ENCODE results near the gene MRPL4. TPM values are rescaled to one million over a fixed set of nuclear protein-coding genes. Genes with fewer than 3 reads are reported as not detected.
A peak's percentile ranks its signal among the peaks of the same experiment; 100 is the strongest.

The MRPL4 gene
- total and polyA plus RNA-seq, 8 donors = 27.5 to 53.1 (median 37.1) TPM

DNA sequence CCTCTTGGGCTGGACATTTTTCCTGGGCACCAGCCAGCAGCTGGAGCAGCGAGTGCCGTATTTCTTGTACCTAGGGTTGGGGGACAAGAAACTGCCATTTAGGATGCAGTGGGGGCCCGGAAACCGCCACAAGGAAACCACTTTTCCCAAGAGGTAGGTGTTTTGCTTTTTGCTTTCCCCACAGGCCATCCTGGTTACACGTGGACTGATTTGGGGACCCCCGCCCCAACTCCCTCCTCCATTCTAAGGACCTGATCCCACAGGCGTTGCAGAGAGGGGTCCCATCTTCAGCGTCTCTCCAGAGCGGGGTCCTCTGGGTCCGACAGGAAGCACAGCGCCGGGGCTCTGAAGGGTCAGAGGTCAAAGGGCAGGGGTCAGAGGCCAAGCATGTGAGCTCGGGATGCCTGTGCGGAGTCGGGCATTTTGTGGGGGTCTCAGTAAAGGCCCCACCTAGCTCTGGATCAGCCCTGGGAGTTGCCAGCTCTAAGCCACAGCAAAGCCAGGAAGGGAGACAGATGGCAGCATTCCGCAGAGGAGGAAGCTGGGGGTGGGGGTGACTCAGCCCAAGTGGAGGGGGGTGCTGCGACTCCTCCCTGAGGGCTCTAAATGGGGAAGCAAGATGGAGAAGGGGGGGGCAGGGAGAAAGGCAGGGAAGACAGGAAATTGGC is 53.3 kb downstream of the MRPL4 start:
- no peak overlapping the region for H3K4me3 ChIP-seq
- TF ChIP-seq, protein P1, sequence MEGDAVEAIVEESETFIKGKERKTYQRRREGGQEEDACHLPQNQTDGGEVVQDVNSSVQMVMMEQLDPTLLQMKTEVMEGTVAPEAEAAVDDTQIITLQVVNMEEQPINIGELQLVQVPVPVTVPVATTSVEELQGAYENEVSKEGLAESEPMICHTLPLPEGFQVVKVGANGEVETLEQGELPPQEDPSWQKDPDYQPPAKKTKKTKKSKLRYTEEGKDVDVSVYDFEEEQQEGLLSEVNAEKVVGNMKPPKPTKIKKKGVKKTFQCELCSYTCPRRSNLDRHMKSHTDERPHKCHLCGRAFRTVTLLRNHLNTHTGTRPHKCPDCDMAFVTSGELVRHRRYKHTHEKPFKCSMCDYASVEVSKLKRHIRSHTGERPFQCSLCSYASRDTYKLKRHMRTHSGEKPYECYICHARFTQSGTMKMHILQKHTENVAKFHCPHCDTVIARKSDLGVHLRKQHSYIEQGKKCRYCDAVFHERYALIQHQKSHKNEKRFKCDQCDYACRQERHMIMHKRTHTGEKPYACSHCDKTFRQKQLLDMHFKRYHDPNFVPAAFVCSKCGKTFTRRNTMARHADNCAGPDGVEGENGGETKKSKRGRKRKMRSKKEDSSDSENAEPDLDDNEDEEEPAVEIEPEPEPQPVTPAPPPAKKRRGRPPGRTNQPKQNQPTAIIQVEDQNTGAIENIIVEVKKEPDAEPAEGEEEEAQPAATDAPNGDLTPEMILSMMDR (IDR thresholded peaks at IDR 0.05) = no peak
- intact Hi-C loops (cut with DNase I) = no loop called here
- ATAC-seq = peak; percentile 77
- DNase-seq = peak in 2 of 4 donors; percentile 77 to 90
- H3K36me3 ChIP-seq = peaks cover 0 to 18% of the 10 kb centered on the region in 2 donors
- H3K9me3 ChIP-seq = no peaks in the 10 kb centered on the region
- H3K27ac ChIP-seq = peak overlapping the region in 1 of 2 donors; percentile 23
- no peaks in the 10 kb centered on the region for H3K27me3 ChIP-seq
- H3K4me1 ChIP-seq = peaks cover 0 to 19% of the 10 kb centered on the region in 2 donors

DNA sequence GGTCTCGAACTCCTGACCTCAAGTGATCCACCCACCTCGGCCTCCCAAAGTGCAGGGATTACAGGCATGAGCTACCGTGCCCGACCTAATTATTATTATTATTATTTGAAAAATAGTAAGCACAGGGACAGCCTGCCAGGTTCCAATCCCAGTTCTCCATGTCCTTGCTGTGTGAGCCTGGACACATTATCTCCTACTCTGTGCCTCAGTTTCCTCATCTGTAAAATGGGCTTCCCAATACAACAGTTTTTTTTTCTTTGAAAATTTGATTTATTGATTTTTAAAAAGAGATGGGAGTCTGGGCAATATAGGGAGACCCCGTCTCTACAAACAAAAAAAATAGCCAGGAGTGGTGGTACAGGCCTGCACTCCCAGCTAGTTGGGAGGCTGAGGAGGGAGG is 54.3 kb downstream of the MRPL4 start:
- Histone ChIP-seq H3K36me3 (peaks cover 0 to 26% of the 10 kb centered on the region in 2 donors), H3K27me3 (no peaks in the 10 kb centered on the region), H3K4me3 (no peak overlapping the region), H3K27ac (no peak overlapping the region), H3K4me1 (peaks cover 0 to 18% of the 10 kb centered on the region in 2 donors), H3K9me3 (no peaks in the 10 kb centered on the region)
- intact Hi-C loops (cut with DNase I) = no loop called here
- TF ChIP-seq, protein P1 (IDR thresholded peaks at IDR 0.05) = no peak
- DNase-seq (no peak), ATAC-seq (no peak)

DNA sequence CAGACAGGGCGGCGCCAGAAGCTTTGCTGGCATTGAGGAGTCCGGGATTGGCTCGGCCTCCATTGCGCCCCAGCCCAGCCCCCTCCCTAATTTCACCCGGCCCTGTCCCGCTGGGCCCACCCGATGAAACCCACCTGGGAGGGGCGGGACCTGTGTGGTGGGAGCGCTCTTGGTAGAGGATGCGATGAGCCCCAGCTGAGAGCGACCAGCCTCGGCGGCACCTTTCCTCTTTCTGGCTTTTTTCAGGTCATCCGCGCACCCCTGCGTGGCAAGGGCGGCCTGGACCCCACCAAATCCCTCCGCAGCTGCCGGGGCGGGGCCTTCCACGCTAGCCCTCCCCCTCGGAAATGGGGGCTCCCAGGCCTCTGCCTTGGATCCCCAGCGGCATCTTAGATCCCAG is 57.4 kb downstream of the MRPL4 start, which contains the start of gene ZGLP1:
ZGLP1 (minus strand) TSS at position 393 of the 400 bp plus-strand sequence.
- TF ChIP-seq, protein P1 (IDR thresholded peaks at IDR 0.05) = no peak
- DNase-seq = no peak
- no peaks in the 10 kb centered on the region for H3K9me3 ChIP-seq

More for the DNA sequence above, 57.4 kb downstream of the MRPL4 start, which contains the start of gene ZGLP1:
- H3K4me3 ChIP-seq = no peak within 1 kb of the TSS
- H3K4me1 ChIP-seq = peaks cover 0 to 11% of the 10 kb centered on the region in 2 donors
- intact Hi-C loops (cut with DNase I) = no loop called here
- no peak within 1 kb of the TSS for H3K27ac ChIP-seq
- no peaks in the 10 kb centered on the region for H3K27me3 ChIP-seq
- no peak for ATAC-seq
- peaks cover 0 to 25% of the 10 kb centered on the region in 2 donors for H3K36me3 ChIP-seq

Small RNA genes lying within 50 kb of the gene (microRNA-seq; reads per million reads assigned to microRNA genes)
- 0 reads per million in 2 donors for gene MIR4322

Other genes with a start within 250 kb of the MRPL4 start
- 10 to 100 TPM; 15.9 to 21.9 TPM for gene COL5A3, start 241.7 kb upstream of the MRPL4 start, total RNA-seq
- 1 to 10 TPM; 4.5 to 8.0 (median 5.4) TPM for gene COL5A3, start 241.7 kb upstream of the MRPL4 start, polyA plus RNA-seq (ENCODE audit: insufficient read length in 6 of 6)
- not detected for gene RDH8, start 238.7 kb upstream of the MRPL4 start, total RNA-seq
- gene RDH8, start 238.7 kb upstream of the MRPL4 start, polyA plus RNA-seq (ENCODE audit: insufficient read length in 6 of 6) = not detected
- 10 to 100 TPM; 30.9 to 38.8 TPM for gene SHFL, start 165.9 kb upstream of the MRPL4 start, total RNA-seq
- 10 to 100 TPM; 28.8 to 41.6 (median 35.8) TPM for gene SHFL, start 165.9 kb upstream of the MRPL4 start, polyA plus RNA-seq (ENCODE audit: insufficient read length in 6 of 6)
- gene ANGPTL6, start 149.5 kb upstream of the MRPL4 start, total RNA-seq = under 1 TPM; 0.38 to 0.68 TPM
- gene ANGPTL6, start 149.5 kb upstream of the MRPL4 start, polyA plus RNA-seq (ENCODE audit: insufficient read length in 6 of 6) = 1 to 10 TPM; 1.4 to 3.1 (median 2.1) TPM
- gene PPAN, start 145.9 kb upstream of the MRPL4 start, total RNA-seq = 10 to 100 TPM; 23.4 to 49.8 TPM
- gene PPAN, start 145.9 kb upstream of the MRPL4 start, polyA plus RNA-seq (ENCODE audit: insufficient read length in 6 of 6) = 10 to 100 TPM; 22.6 to 36.3 (median 28.5) TPM
- gene P2RY11, start 140.5 kb upstream of the MRPL4 start, total RNA-seq = 10 to 100 TPM in 1 of 2 donors, 1 to 10 TPM in 1; 8.4 to 24.4 TPM
- gene P2RY11, start 140.5 kb upstream of the MRPL4 start, polyA plus RNA-seq (ENCODE audit: insufficient read length in 6 of 6) = 10 to 100 TPM in 5 of 6 donors, 1 to 10 TPM in 1; 9.3 to 15.8 (median 12.9) TPM
- gene EIF3G, start 132.3 kb upstream of the MRPL4 start, total RNA-seq = 100 to 1,000 TPM; 162 to 166 TPM
- 100 to 1,000 TPM; 180 to 208 (median 191) TPM for gene EIF3G, start 132.3 kb upstream of the MRPL4 start, polyA plus RNA-seq (ENCODE audit: insufficient read length in 6 of 6)
- gene DNMT1, start 57.3 kb upstream of the MRPL4 start, total RNA-seq = 100 to 1,000 TPM in 1 of 2 donors, 10 to 100 TPM in 1; 65.1 to 141 TPM
- gene DNMT1, start 57.3 kb upstream of the MRPL4 start, polyA plus RNA-seq (ENCODE audit: insufficient read length in 6 of 6) = 100 to 1,000 TPM; 141 to 191 (median 148) TPM
- 10 to 100 TPM; 25.6 to 40.3 TPM for gene S1PR2, start 20.9 kb upstream of the MRPL4 start, total RNA-seq
- gene S1PR2, start 20.9 kb upstream of the MRPL4 start, polyA plus RNA-seq (ENCODE audit: insufficient read length in 6 of 6) = 10 to 100 TPM; 36.8 to 47.6 (median 43.2) TPM
- gene ICAM1, start 18.9 kb downstream of the MRPL4 start, total RNA-seq = 100 to 1,000 TPM; 149 to 497 TPM
- gene ICAM1, start 18.9 kb downstream of the MRPL4 start, polyA plus RNA-seq (ENCODE audit: insufficient read length in 6 of 6) = 10 to 100 TPM; 15.4 to 24.5 (median 17.4) TPM
- 10 to 100 TPM in 1 of 2 donors, 1 to 10 TPM in 1; 4.5 to 17.9 TPM for gene ICAM4, start 34.7 kb downstream of the MRPL4 start, total RNA-seq
- gene ICAM4, start 34.7 kb downstream of the MRPL4 start, polyA plus RNA-seq (ENCODE audit: insufficient read length in 6 of 6) = 10 to 100 TPM in 5 of 6 donors, 1 to 10 TPM in 1; 9.4 to 25.3 (median 14.7) TPM
- 10 to 100 TPM; 10.2 to 25.7 TPM for gene ICAM5, start 37.7 kb downstream of the MRPL4 start, total RNA-seq
- gene ICAM5, start 37.7 kb downstream of the MRPL4 start, polyA plus RNA-seq (ENCODE audit: insufficient read length in 6 of 6) = 10 to 100 TPM in 4 of 6 donors, 1 to 10 TPM in 2; 3.9 to 18.9 (median 11.4) TPM
- 1 to 10 TPM; 2.8 to 7.8 TPM for gene ZGLP1, start 57.6 kb downstream of the MRPL4 start, total RNA-seq
- gene ZGLP1, start 57.6 kb downstream of the MRPL4 start, polyA plus RNA-seq (ENCODE audit: insufficient read length in 6 of 6) = 10 to 100 TPM in 2 of 6 donors, 1 to 10 TPM in 4; 5.6 to 11.9 (median 6.9) TPM
- gene FDX2, start 63.8 kb downstream of the MRPL4 start, total RNA-seq = 10 to 100 TPM; 19.8 to 25.4 TPM
- 10 to 100 TPM; 16.0 to 20.8 (median 19.3) TPM for gene FDX2, start 63.8 kb downstream of the MRPL4 start, polyA plus RNA-seq (ENCODE audit: insufficient read length in 6 of 6)
- 10 to 100 TPM; 30.9 to 38.7 TPM for gene RAVER1, start 81.3 kb downstream of the MRPL4 start, total RNA-seq
- 10 to 100 TPM; 21.6 to 39.0 (median 28.1) TPM for gene RAVER1, start 81.3 kb downstream of the MRPL4 start, polyA plus RNA-seq (ENCODE audit: insufficient read length in 6 of 6)
- gene ICAM3, start 87.4 kb downstream of the MRPL4 start, total RNA-seq = 10 to 100 TPM; 17.3 to 44.8 TPM
- 10 to 100 TPM in 5 of 6 donors, 1 to 10 TPM in 1; 8.8 to 16.4 (median 11.3) TPM for gene ICAM3, start 87.4 kb downstream of the MRPL4 start, polyA plus RNA-seq (ENCODE audit: insufficient read length in 6 of 6)
- gene TYK2, start 128.4 kb downstream of the MRPL4 start, total RNA-seq = 100 to 1,000 TPM; 133 to 175 TPM
- gene TYK2, start 128.4 kb downstream of the MRPL4 start, polyA plus RNA-seq (ENCODE audit: insufficient read length in 6 of 6) = 100 to 1,000 TPM; 120 to 185 (median 151) TPM
- 100 to 1,000 TPM; 120 to 148 TPM for gene CDC37, start 151.3 kb downstream of the MRPL4 start, total RNA-seq
- gene CDC37, start 151.3 kb downstream of the MRPL4 start, polyA plus RNA-seq (ENCODE audit: insufficient read length in 6 of 6) = 100 to 1,000 TPM; 158 to 198 (median 171) TPM
- 10 to 100 TPM; 21.4 to 21.6 TPM for gene PDE4A, start 168.3 kb downstream of the MRPL4 start, total RNA-seq
- 10 to 100 TPM in 1 of 6 donors, 1 to 10 TPM in 5; 4.3 to 10.1 (median 8.0) TPM for gene PDE4A, start 168.3 kb downstream of the MRPL4 start, polyA plus RNA-seq (ENCODE audit: insufficient read length in 6 of 6)